ENCODE results near the gene ELMO1.

- TF ChIP-seq CTCF (conservative IDR thresholded peaks at IDR 0.05; ENCODE audit: low read depth in 2 of 2) = no peak
- no peak for TF ChIP-seq POLR2AphosphoS5 (IDR thresholded peaks at IDR 0.05; ENCODE audit: low read depth)
- no peak for TF ChIP-seq CREB1 (CRISPR knock-in tag; IDR thresholded peaks at IDR 0.05; ENCODE audit: low read depth)
- TF ChIP-seq EZH2 (IDR thresholded peaks at IDR 0.05; ENCODE audit: low read depth, unreplicated experiment) = no peak
- TF ChIP-seq REST (IDR thresholded peaks at IDR 0.05; ENCODE audit: unreplicated experiment) = no peak
- TF ChIP-seq NANOG (IDR thresholded peaks at IDR 0.05; ENCODE audit: borderline replicate concordance) = no peak
- TF ChIP-seq ZNF114 (CRISPR knock-in tag; IDR thresholded peaks at IDR 0.05) = no peak
- TF ChIP-seq EZH2phosphoT487 (IDR thresholded peaks at IDR 0.05; ENCODE audit: unreplicated experiment) = no peak
- TF ChIP-seq JUNB (IDR thresholded peaks at IDR 0.05; ENCODE audit: unreplicated experiment) = no peak
Observed at GRCh38 chr7:37032258-37032601, 416.4 kb downstream of the ELMO1 start.

Data from GM23338 (cell line).